ENCODE measurements around the gene HCRTR2. TPM values are rescaled to one million over a fixed set of nuclear protein-coding genes. Genes with fewer than 3 reads are reported as not detected.
"Not testable (repeated sequence)": the region's sequence is repeated elsewhere in the genome, so short reads cannot be mapped to it uniquely, and the experiment has no call there.

HCRTR2 gene
- polyA plus RNA-seq, 1 experiment, result not detected

DNA sequence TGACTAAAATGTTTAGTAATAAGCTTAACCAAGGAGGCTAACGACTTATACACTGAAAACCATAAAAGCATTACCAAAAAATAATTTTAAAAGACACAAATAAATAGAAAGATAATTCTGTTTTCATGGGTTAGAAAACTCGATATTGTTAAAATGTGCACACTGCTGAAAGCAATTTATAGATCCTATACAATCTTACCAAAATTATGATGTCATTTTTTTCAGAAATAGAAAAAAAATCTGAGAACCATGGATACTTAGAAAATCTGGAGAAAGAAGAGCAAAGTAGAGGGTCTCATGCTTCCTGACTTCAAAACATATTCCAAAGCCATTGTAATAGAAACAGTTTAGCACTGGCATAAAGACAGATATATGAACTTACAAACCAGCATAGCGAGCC is 46.6 kb downstream of the HCRTR2 start:
- no peak for DNase-seq (ENCODE audit: low read depth)
- no peak overlapping the region for H3K4me3 ChIP-seq (ENCODE audit: low read depth, low read length)
- no peaks in the 10 kb centered on the region for H3K27me3 ChIP-seq (ENCODE audit: control insufficient read depth, insufficient read depth, low read length)
- TF ChIP-seq, protein P1, sequence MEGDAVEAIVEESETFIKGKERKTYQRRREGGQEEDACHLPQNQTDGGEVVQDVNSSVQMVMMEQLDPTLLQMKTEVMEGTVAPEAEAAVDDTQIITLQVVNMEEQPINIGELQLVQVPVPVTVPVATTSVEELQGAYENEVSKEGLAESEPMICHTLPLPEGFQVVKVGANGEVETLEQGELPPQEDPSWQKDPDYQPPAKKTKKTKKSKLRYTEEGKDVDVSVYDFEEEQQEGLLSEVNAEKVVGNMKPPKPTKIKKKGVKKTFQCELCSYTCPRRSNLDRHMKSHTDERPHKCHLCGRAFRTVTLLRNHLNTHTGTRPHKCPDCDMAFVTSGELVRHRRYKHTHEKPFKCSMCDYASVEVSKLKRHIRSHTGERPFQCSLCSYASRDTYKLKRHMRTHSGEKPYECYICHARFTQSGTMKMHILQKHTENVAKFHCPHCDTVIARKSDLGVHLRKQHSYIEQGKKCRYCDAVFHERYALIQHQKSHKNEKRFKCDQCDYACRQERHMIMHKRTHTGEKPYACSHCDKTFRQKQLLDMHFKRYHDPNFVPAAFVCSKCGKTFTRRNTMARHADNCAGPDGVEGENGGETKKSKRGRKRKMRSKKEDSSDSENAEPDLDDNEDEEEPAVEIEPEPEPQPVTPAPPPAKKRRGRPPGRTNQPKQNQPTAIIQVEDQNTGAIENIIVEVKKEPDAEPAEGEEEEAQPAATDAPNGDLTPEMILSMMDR (IDR thresholded peaks at IDR 0.05; ENCODE audit: insufficient read depth, low read depth, low read length), result no peak
- CTCF ChIA-PET, result no interaction called here
- H3K36me3 ChIP-seq (ENCODE audit: control insufficient read depth, insufficient read depth, low read length), result no peaks in the 10 kb centered on the region
- POLR2A ChIA-PET, result no interaction called here

DNA sequence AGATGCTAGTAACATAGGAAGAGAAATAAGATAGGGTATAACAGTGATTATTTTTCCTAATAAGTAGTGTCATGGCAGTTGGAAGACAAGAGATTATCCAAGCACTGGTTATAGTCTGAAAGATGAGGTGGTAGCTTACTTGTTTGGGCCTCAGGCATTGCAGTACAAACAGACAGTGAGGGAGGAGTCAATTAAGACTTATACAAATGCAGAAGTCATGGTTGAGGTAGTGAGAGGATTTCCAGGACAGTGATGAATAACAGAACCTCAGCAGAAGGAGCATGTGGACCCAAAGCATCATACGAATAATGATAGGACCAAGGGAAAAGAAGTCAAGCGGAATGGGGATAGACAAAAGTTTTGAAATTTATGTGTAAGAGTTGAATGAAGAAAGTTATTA is 53.5 kb downstream of the HCRTR2 start:
- no peaks in the 10 kb centered on the region for H3K27me3 ChIP-seq (ENCODE audit: control insufficient read depth, insufficient read depth, low read length)
- ChIA-PET POLR2A (no interaction called here), CTCF (no interaction called here)
- no peak for DNase-seq (ENCODE audit: low read depth)
- no peaks in the 10 kb centered on the region for H3K36me3 ChIP-seq (ENCODE audit: control insufficient read depth, insufficient read depth, low read length)
- no peak overlapping the region for H3K4me3 ChIP-seq (ENCODE audit: low read depth, low read length)
- TF ChIP-seq, protein P1 (IDR thresholded peaks at IDR 0.05; ENCODE audit: insufficient read depth, low read depth, low read length), result no peak

DNA sequence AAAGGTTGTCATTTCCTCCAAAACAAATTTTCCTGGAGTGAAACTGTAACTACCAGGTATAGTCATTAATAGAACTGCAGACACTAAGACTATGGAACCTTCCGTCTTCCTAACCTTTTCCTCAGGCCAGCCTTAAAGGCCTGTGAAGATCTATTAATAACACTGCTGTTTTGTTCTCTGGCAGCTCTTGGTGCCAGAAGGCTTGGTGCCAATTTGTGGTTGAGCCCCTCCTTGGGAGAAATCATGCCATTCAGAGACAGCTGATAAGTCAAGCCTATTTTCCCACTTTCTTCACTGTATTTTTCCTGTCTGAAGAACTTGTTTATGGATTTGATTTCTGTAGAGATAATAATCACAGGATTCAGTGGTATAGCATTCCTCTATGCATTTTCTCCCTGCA is 64.8 kb downstream of the HCRTR2 start:
- Histone ChIP-seq H3K27me3 (ENCODE audit: control insufficient read depth, insufficient read depth, low read length) (no peaks in the 10 kb centered on the region), H3K4me3 (ENCODE audit: low read depth, low read length) (no peak overlapping the region), H3K36me3 (ENCODE audit: control insufficient read depth, insufficient read depth, low read length) (no peaks in the 10 kb centered on the region)
- ChIA-PET POLR2A (no interaction called here), CTCF (no interaction called here)
- DNase-seq (ENCODE audit: low read depth), result no peak
- TF ChIP-seq, protein P1 (IDR thresholded peaks at IDR 0.05; ENCODE audit: insufficient read depth, low read depth, low read length), result no peak

DNA sequence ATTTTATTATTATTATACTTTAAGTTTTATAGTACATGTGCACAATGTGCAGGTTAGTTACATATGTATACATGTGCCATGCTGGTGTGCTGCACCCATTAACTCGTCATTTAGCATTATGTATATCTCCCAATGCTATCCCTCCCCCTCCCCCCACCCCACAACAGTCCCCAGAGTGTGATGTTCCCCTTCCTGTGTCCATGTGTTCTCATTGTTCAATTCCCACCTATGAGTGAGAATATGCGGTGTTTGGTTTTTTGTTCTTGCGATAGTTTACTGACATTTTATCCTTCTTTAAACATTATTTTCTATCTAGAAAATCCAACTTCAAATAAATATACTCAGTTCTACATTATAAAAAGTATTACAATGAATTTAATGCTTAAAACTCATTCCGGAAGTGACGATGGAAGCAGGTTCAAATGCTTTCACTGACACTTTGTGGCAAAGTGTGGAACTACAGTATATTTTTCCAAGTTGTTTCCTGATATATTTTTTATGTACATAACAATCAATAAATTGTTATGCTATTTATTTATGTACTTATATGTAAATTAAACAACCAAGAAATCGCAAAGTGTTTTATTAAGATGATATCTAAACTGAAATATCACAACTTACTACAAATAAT is 66.8 kb downstream of the HCRTR2 start:
- H3K36me3 ChIP-seq (ENCODE audit: control insufficient read depth, insufficient read depth, low read length); H3K27me3 ChIP-seq (ENCODE audit: control insufficient read depth, insufficient read depth, low read length); H3K4me3 ChIP-seq (ENCODE audit: low read depth, low read length); CTCF ChIA-PET; POLR2A ChIA-PET; DNase-seq (ENCODE audit: low read depth): not testable (repeated sequence)
- TF ChIP-seq, protein P1 (IDR thresholded peaks at IDR 0.05; ENCODE audit: insufficient read depth, low read depth, low read length), result peak; percentile 57

DNA sequence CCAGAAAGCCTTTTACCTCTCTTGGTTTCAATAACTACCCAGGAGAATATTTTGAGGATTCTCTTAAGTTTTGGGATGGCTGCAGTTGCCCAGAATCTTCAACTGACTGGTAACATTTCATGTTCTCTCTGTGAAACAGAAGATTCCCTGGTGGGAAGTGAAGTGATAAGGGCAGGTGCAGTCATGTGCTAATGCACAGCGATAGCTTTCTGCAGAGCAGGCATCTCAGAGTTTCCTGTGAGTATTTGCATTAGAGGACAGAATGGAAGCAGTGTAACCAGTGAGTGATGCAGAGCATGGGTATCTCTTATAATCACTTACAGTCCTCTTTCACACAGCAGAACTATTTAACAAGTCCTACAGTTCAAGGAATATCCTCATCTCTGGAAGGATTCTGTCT is 76.1 kb downstream of the HCRTR2 start:
- ChIA-PET CTCF (interaction anchor here (0.6 kb wide), 1 partner anchor 691 kb away, joined by 3 read pairs; no protein-coding TSS in a partner anchor), POLR2A (no interaction called here)
- no peak overlapping the region for H3K4me3 ChIP-seq (ENCODE audit: low read depth, low read length)
- TF ChIP-seq, protein P1 (IDR thresholded peaks at IDR 0.05; ENCODE audit: insufficient read depth, low read depth, low read length), result no peak
- DNase-seq (ENCODE audit: low read depth), result no peak
- no peaks in the 10 kb centered on the region for H3K36me3 ChIP-seq (ENCODE audit: control insufficient read depth, insufficient read depth, low read length)
- H3K27me3 ChIP-seq (ENCODE audit: control insufficient read depth, insufficient read depth, low read length), result no peaks in the 10 kb centered on the region
